ENCODE measurements around the gene FHIP2A. TPM values are rescaled to one million over a fixed set of nuclear protein-coding genes. Genes with fewer than 3 reads are reported as not detected.
"Not testable (repeated sequence)": the region's sequence is repeated elsewhere in the genome, so short reads cannot be mapped to it uniquely, and the experiment has no call there.

Gene FHIP2A
- total RNA-seq, 1 donor from 2014 or later, result 19.6 TPM

GRCh38 chr10:114779803-114780576, 41.6 kb upstream of the FHIP2A start:
- no peak for DNase-seq (ENCODE audit: low spot score in 2 of 2)
- intact Hi-C loops (cut with DNase I), result loop anchor here (5.0 kb wide), 1 partner anchor 73 kb away; no protein-coding TSS in a partner anchor
- Histone ChIP-seq H3K4me1 (peaks cover 0 to 4% of the 10 kb centered on the region in 2 donors), H3K36me3 (no peaks in the 10 kb centered on the region), H3K9me3 (no peaks in the 10 kb centered on the region), H3K27ac (peak overlapping the region in 1 of 2 donors; percentile 3), H3K27me3 (no peaks in the 10 kb centered on the region), H3K4me3 (no peak overlapping the region)
- TF ChIP-seq, protein P1, sequence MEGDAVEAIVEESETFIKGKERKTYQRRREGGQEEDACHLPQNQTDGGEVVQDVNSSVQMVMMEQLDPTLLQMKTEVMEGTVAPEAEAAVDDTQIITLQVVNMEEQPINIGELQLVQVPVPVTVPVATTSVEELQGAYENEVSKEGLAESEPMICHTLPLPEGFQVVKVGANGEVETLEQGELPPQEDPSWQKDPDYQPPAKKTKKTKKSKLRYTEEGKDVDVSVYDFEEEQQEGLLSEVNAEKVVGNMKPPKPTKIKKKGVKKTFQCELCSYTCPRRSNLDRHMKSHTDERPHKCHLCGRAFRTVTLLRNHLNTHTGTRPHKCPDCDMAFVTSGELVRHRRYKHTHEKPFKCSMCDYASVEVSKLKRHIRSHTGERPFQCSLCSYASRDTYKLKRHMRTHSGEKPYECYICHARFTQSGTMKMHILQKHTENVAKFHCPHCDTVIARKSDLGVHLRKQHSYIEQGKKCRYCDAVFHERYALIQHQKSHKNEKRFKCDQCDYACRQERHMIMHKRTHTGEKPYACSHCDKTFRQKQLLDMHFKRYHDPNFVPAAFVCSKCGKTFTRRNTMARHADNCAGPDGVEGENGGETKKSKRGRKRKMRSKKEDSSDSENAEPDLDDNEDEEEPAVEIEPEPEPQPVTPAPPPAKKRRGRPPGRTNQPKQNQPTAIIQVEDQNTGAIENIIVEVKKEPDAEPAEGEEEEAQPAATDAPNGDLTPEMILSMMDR (IDR thresholded peaks at IDR 0.05), result no peak

DNA sequence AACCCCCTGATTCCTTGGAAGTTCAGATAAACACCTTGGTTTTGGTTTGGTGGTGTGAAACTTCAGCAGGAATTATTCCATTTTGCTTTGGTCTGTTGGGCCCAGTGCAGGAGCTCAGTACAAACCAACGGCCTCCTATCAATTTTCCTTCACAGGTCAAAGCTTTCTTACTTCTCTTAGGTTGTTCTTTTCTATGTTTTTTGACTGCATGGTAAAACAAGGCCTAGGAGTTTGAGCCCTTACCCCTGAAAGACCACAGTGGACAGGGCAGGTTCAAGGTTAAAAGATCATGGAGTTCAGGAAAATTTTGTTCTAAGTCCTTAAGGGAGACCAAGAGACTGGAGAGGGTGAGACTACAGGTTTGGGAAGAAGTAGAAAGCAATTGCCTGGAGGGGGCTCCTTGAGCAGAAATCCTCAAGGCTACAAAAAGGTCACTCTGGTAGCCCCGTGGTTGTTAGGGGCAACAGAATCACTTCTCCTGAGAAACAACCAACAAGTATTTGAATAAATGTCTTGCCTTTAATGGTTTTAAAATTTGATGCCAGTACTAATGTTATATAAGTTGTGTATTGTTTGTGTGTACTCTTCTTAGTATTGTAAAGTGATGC, 40.9 kb upstream of the FHIP2A start:
- no peak overlapping the region for H3K27ac ChIP-seq
- H3K4me1 ChIP-seq, result peaks cover 0 to 4% of the 10 kb centered on the region in 2 donors
- DNase-seq (ENCODE audit: low spot score in 2 of 2), result no peak
- no peaks in the 10 kb centered on the region for H3K9me3 ChIP-seq
- no peak overlapping the region for H3K4me3 ChIP-seq
- intact Hi-C loops (cut with DNase I), result no loop called here
- no peaks in the 10 kb centered on the region for H3K36me3 ChIP-seq
- H3K27me3 ChIP-seq, result no peaks in the 10 kb centered on the region
- TF ChIP-seq, protein P1 (IDR thresholded peaks at IDR 0.05), result no peak

DNA sequence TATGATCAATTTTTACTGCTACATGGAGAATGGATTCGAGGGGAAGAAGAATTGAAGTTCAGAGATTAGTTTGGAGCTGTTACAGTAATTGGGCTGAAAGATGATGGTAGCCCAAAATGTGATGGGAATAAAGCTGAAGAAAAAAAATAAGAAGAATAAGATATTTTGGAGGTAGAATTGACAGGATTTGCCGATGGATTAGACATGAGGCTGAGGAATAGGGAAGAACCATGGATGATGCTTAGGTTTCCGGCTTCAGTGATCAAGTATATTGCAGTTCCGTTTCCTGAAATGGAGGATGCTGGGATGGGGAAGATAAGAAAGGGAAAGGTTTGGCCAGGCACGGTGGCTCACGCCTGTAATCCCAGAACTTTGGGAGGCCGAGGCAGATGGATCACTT, 38.9 kb upstream of the FHIP2A start:
- DNase-seq (ENCODE audit: low spot score in 2 of 2), result no peak
- TF ChIP-seq, protein P1 (IDR thresholded peaks at IDR 0.05), result no peak
- H3K9me3 ChIP-seq, result no peaks in the 10 kb centered on the region
- intact Hi-C loops (cut with DNase I), result no loop called here
- H3K27me3 ChIP-seq, result no peaks in the 10 kb centered on the region
- H3K4me3 ChIP-seq, result no peak overlapping the region
- peaks cover 0 to 4% of the 10 kb centered on the region in 2 donors for H3K4me1 ChIP-seq
- H3K27ac ChIP-seq, result no peak overlapping the region
- H3K36me3 ChIP-seq, result no peaks in the 10 kb centered on the region

GRCh38 chr10:114783686-114784085, 37.9 kb upstream of the FHIP2A start:
- Histone ChIP-seq H3K27me3 (no peaks in the 10 kb centered on the region), H3K36me3 (no peaks in the 10 kb centered on the region), H3K27ac (no peak overlapping the region), H3K4me3 (no peak overlapping the region), H3K4me1 (peaks cover 0 to 4% of the 10 kb centered on the region in 2 donors), H3K9me3 (no peaks in the 10 kb centered on the region)
- TF ChIP-seq, protein P1 (IDR thresholded peaks at IDR 0.05), result no peak
- intact Hi-C loops (cut with DNase I), result no loop called here
- DNase-seq (ENCODE audit: low spot score in 2 of 2), result no peak

DNA sequence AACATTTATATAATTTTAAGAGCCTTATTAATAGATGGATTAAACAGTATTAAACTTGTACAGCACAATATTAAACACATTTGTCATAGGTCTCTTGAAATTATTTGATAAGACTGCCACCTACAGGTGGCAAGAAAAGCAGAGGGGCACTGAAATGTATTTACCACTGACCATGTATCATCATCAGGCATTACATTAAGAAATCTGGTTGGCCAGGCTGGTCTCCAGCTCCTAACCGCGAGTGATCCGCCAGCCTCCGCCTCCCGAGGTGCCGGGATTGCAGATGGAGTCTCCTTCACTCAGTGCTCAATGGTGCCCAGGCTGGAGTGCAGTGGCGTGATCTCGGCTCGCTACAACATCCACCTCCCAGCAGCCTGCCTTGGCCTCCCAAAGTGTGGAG, 35.1 kb upstream of the FHIP2A start:
- H3K27me3 ChIP-seq; H3K36me3 ChIP-seq; H3K9me3 ChIP-seq; H3K4me3 ChIP-seq; DNase-seq (ENCODE audit: low spot score in 2 of 2); H3K4me1 ChIP-seq; H3K27ac ChIP-seq: not testable (repeated sequence)
- intact Hi-C loops (cut with DNase I), result loop anchor here (1.0 to 2.0 kb wide), 2 partner anchors 236 to 316 kb away; no protein-coding TSS in a partner anchor
- TF ChIP-seq, protein P1 (IDR thresholded peaks at IDR 0.05), result peak; percentile 58 to 71 (median 62)

DNA sequence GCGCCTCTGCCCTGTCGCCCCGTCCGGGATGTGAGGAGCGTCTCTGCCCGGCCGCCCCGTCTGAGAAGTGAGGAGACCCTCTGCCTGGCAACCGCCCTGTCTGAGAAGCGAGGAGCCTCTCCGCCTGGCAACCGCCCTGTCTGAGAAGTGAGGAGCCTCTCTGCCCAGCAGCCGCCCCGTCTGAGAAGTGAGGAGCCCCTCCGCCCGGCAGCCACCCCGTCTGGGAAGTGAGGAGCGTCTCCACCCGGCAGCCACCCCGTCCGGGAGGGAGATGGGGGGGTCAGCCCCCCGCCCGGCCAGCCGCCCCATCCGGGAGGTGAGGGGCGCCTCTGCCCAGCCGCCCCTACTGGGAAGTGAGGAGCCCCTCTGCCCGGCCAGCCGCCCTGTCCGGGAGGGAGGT, 34.4 kb upstream of the FHIP2A start:
- not testable (repeated sequence) for H3K27me3 ChIP-seq; H3K27ac ChIP-seq; H3K9me3 ChIP-seq; H3K4me1 ChIP-seq; H3K4me3 ChIP-seq; H3K36me3 ChIP-seq; DNase-seq (ENCODE audit: low spot score in 2 of 2)
- intact Hi-C loops (cut with DNase I), result loop anchor here (2.0 kb wide), 1 partner anchor 316 kb away; no protein-coding TSS in a partner anchor
